NCI-H774 (cell line): ENCODE results near the gene WARS2.

Experiments used
- DNase-seq: peaks from one replicate; lab custom pipeline; 2025; lab: John Stamatoyannopoulos, UW

The WARS2 gene

DNA sequence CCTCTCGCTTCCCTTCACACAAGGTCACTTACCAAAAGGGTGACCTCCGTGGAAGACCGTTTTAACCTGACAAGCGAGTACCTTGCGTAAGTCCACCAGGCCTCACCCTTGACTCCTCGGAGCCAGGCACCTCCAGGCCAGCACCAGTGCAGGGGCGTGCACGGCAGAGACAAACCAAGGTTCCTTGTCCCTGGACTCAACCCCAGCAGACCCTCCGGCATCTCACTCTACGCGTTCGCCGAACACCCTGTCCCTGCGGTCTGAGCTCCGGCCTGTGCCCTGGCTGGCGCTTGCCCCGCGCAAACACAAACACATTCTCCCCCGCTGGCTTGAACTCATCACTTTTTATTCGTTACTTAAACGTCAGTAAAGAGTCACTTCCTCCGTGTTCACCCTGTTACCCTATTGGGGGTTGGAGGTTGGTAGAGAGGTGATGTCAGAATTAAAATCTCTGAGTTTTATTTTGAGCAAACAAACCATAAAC is 156.9 kb downstream of the WARS2 start:
- DNase-seq = no peak

DNA sequence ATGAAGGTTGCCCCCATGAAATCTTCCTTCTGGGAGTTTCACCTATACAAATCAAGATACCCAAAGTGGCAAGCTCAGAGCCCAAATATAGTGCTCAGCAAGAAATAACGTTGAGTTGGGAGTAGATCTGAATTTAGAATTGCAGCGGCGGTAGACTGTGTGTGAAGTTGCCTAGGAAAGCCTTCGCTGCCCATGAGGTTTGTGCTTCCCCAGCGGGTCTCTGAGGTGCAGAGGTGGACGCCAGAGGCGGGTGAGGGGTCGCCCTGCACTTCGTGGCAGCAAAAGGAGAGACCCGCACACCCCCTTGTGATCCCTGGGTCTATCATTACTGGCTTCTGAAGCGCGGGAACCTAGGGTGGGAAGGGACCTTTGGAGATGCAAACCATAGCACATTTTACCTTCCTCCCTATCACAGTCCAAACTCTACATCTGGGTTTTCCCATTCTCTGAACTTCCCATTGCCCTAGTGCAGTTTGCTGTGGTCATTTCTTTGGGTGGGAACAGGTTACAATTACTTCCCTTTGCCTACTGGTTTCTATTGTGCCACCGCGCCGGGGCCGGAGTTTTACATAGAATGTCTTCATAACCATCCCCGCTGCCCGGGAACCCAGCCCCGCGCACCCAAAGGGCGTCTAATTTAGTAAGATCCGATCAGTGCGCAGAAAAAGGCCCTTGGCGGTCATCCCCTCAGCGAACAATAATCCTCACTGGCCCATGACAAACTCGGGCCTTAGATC is 157.5 kb downstream of the WARS2 start:
- no peak for DNase-seq

DNA sequence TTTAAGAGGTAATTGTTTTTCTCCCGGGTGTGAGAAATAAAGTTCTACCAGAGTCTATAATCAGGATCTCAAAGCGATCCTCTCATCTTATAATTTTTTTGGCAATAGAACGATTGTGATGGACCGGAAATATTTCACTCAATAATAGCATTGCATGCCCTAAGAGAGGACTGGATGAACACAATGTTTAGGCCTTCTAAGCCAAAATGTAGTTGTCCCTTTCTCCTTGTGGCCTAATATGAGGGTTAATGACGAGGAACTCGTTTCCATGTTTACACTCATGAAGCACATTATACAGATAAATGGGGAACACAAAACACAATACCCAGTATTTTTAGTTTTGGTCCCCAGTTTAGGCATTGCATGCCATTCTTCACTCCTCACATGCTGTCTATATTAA is 158.2 kb downstream of the WARS2 start:
- no peak for DNase-seq

DNA sequence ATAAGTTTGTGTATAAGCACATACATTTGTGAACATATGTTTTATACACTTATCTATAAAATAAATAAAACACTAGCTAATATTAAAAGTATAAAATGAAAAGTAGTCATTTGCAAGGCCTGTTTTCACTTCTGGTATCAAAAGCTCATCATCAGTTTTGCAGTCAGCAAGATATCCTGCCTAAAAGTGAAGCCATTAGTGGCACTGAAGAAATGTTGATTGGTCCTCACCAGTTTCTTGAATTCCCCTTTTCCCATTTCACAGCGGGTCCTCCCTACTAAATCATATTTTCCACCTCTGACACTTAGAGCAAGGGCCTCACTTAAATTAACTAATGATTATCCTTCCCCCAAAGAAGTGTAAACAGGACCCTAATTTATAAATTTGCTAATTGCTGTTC is 159.0 kb downstream of the WARS2 start:
- no peak for DNase-seq
